Spleen (tissue), 11 donors: Measurements from ENCODE around the gene DLG2. TPM values are rescaled to one million over a fixed set of nuclear protein-coding genes. Genes with fewer than 3 reads are reported as not detected.

ENCODE experiments used
- DNase-seq: peaks from one replicate; pipeline ENCODE4 v3.0.0-alpha.2; 2020
- H3K27ac ChIP-seq, 8 donors: fragments of 200-600 bp; sonication (generic) in 7 of 8; 1 replicate in 4 of 8; 2 replicates in 4 of 8; pipeline versions ENCODE4 v1.5.0 to v1.8.0; 2016 to 2021; ENCODE audit warnings: inconsistent platforms in 4 of 8, mild to moderate bottlenecking in 4 of 8, moderate library complexity in 1 of 8
- H3K27me3 ChIP-seq, 7 donors: fragments of 200-600 bp; sonication (generic) in 6 of 7; replicated peaks in 1 of 7; 1 replicate in 4 of 7; 2 replicates in 3 of 7; pipeline versions ENCODE4 v1.5.0 to v1.8.0; 2016 to 2021; ENCODE audit warnings: inconsistent platforms in 3 of 7, mild to moderate bottlenecking in 1 of 7
- H3K36me3 ChIP-seq, 6 donors: fragments of 200-600 bp; sonication (generic) in 5 of 6; 1 replicate in 4 of 6; 2 replicates in 2 of 6; pipeline versions ENCODE4 v1.5.0 to v1.8.0; 2016 to 2021; ENCODE audit warnings: inconsistent platforms in 2 of 6
- H3K4me1 ChIP-seq, 6 donors: fragments of 200-600 bp; sonication (generic) in 5 of 6; 1 replicate in 3 of 6; 2 replicates in 3 of 6; pipeline versions ENCODE4 v1.5.0 to v1.8.0; 2016 to 2021; ENCODE audit warnings: inconsistent platforms in 3 of 6
- H3K4me3 ChIP-seq, 8 donors: fragments of 200-600 bp; sonication (generic) in 7 of 8; 1 replicate in 4 of 8; 2 replicates in 4 of 8; pipeline versions ENCODE4 v1.5.0 to v1.8.0; 2016 to 2021; ENCODE audit warnings: inconsistent platforms in 4 of 8, mild to moderate bottlenecking in 4 of 8, moderate library complexity in 2 of 8
- H3K9me3 ChIP-seq, 8 donors: fragments of 200-600 bp; sonication (generic) in 7 of 8; 1 replicate in 4 of 8; 2 replicates in 4 of 8; pipeline versions ENCODE4 v1.5.0 to v1.8.0; 2016 to 2021; ENCODE audit warnings: inconsistent platforms in 4 of 8
- CTCF ChIP-seq, 11 experiments: fragments of 200-600 bp in 7 of 11; fragments of 450-650 bp in 4 of 11; sonication (generic) in 4 of 11; IDR thresholded peaks in 8 of 11; conservative IDR thresholded peaks in 3 of 11; 1 replicate in 7 of 11; 2 replicates in 4 of 11; pipeline versions ENCODE4 v1.4.0 to v1.8.0; 2016 to 2021; ENCODE audit warnings: antibody characterized with exemption in 11 of 11, inconsistent platforms in 4 of 11, mild to moderate bottlenecking in 1 of 11
- POLR2A ChIP-seq, 3 donors: fragments of 450-650 bp; IDR thresholded peaks; one replicate each; pipeline ENCODE4 v1.5.1; 2017; ENCODE audit warnings: antibody characterized with exemption in 3 of 3, mild to moderate bottlenecking in 1 of 3
- POLR2AphosphoS5 ChIP-seq, 3 donors: sonication (generic); formaldehyde crosslinking; IDR thresholded peaks; one replicate each; pipeline ENCODE4 v1.5.1; 2017; ENCODE audit warnings: antibody characterized with exemption in 3 of 3
- WGBS, 5 donors: extraction: QIAGEN DNeasy Blood & Tissue Kit in 3 of 5; methylation state at CpG; one replicate each; pipeline versions ENCODE4 v1.1.5 to v1.1.7; 2013 to 2018; 5-methylcytosine and 5-hydroxymethylcytosine counted together
- intact Hi-C: fragments of 100-400 bp; cut with DNase I; formaldehyde crosslinking; loops from one replicate; pipeline ENCODE4 v1.15.0; 2023; ENCODE audit warnings: low total_unique reads
- polyA plus RNA-seq, 3 donors: library from polyadenylated mRNA; stranded (reverse); fragments of 200-250 nt; gene quantifications; one replicate each; pipeline ENCODE4 v1.2.1, GENCODE V29; 2013
- total RNA-seq, 7 donors: library from RNA; depleted of rRNA in 3 of 7; stranded (reverse); fragments of >200 nt in 3 of 7; fragmentation: NEBNext Ultra II Directional in 4 of 7; extraction: Animal tissue kit (Norgen Biotek cat#: 25700) in 4 of 7; gene quantifications; one replicate each; pipeline versions ENCODE4 v1.1.0 to v1.2.1, GENCODE V29; 2016 to 2021
- donor health status: healthy with polysubstance abuse.
- donor health status: DM: no; HTN: no; CAD: no; lungs with moderate emphysema.
- donor health status: DM: no; HTN: no; CAD: no.
- donor health status: Bipolar disorder and iron deficiency.
- donor health status: healthy.
- donor health status: DM: no; HTN: no; CAD: no.
- donor health status: DM: yes; HTN: yes; CAD: no.

DLG2 gene
- total and polyA plus RNA-seq, 10 donors = 0.43 to 12.7 (median 7.9) TPM

- H3K4me3 ChIP-seq = no peak overlapping the region
- no peaks in the 10 kb centered on the region for H3K9me3 ChIP-seq
- intact Hi-C loops = no loop called here
- H3K27me3 ChIP-seq = no peaks in the 10 kb centered on the region
- no peak for DNase-seq
- H3K4me1 ChIP-seq = no peaks in the 10 kb centered on the region
- no peak for TF ChIP-seq POLR2AphosphoS5 (IDR thresholded peaks at IDR 0.05)
- no peak for TF ChIP-seq POLR2A (IDR thresholded peaks at IDR 0.05)
- no peak for TF ChIP-seq CTCF (IDR thresholded peaks at IDR 0.05 in 8 of 11, conservative IDR thresholded peaks at IDR 0.05 in 3 of 11)
- H3K36me3 ChIP-seq = no peaks in the 10 kb centered on the region
- WGBS, 5 donors = 29 to 67% (median 54%) methylated on average over 1 of the region's 1 CpG
- no peak overlapping the region for H3K27ac ChIP-seq
These were observed 1245.5 kb downstream of the DLG2 start for GRCh38 chr11:84381666-84382065.

DNA sequence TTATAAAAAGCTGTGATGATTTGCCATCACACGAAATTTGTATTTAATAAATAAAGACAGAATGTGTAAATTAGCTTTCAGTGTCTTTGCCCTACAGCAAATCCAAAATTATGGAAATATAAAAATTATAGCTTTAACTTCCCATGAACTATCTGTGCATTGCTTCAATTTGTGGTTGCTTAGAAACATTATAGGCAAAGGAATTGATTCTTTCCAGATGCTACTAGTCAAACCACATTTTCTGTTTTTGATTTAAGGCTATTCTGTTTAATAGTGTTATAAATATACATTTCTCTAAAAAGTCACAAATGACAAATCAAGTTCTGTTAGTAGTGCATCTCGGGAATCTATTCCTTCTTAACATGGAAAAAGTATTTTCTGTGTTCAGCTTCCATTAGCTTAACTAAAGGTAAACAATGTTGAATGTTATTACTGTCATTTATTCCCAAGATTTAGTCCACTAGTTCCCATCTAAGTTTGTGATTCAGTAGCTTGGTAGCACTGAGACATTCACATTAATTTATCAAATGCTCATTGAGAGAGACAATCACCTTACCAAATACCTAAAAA lies 1254.7 kb downstream of the DLG2 start:
- no peak for DNase-seq
- Histone ChIP-seq H3K9me3 (no peaks in the 10 kb centered on the region), H3K27ac (no peak overlapping the region), H3K4me3 (no peak overlapping the region), H3K27me3 (no peaks in the 10 kb centered on the region), H3K4me1 (no peaks in the 10 kb centered on the region), H3K36me3 (no peaks in the 10 kb centered on the region)
- TF ChIP-seq POLR2A (IDR thresholded peaks at IDR 0.05) (no peak), POLR2AphosphoS5 (IDR thresholded peaks at IDR 0.05) (no peak), CTCF (IDR thresholded peaks at IDR 0.05 in 8 of 11, conservative IDR thresholded peaks at IDR 0.05 in 3 of 11) (no peak)
- 63 to 71% (median 67%) methylated on average over 2 of the region's 2 CpGs for WGBS, 5 donors
- intact Hi-C loops = no loop called here

GRCh38 chr11:84358034-84358433 lies 1269.1 kb downstream of the DLG2 start:
- H3K27ac ChIP-seq = no peak overlapping the region
- 60 to 76% (median 69%) methylated on average over 2 of the region's 2 CpGs for WGBS, 5 donors
- no peaks in the 10 kb centered on the region for H3K9me3 ChIP-seq
- no peak for DNase-seq
- TF ChIP-seq POLR2AphosphoS5 (IDR thresholded peaks at IDR 0.05) (no peak), POLR2A (IDR thresholded peaks at IDR 0.05) (no peak), CTCF (IDR thresholded peaks at IDR 0.05 in 8 of 11, conservative IDR thresholded peaks at IDR 0.05 in 3 of 11) (no peak)
- no peaks in the 10 kb centered on the region for H3K4me1 ChIP-seq
- intact Hi-C loops = no loop called here
- H3K4me3 ChIP-seq = no peak overlapping the region
- H3K36me3 ChIP-seq = no peaks in the 10 kb centered on the region
- H3K27me3 ChIP-seq = no peaks in the 10 kb centered on the region

- Histone ChIP-seq H3K4me1 (no peaks in the 10 kb centered on the region), H3K36me3 (no peaks in the 10 kb centered on the region), H3K4me3 (no peak overlapping the region), H3K9me3 (no peaks in the 10 kb centered on the region), H3K27me3 (no peaks in the 10 kb centered on the region), H3K27ac (no peak overlapping the region)
- DNase-seq = no peak
- intact Hi-C loops = no loop called here
- no peak for TF ChIP-seq POLR2A (IDR thresholded peaks at IDR 0.05)
- no peak for TF ChIP-seq POLR2AphosphoS5 (IDR thresholded peaks at IDR 0.05)
- no peak for TF ChIP-seq CTCF (IDR thresholded peaks at IDR 0.05 in 8 of 11, conservative IDR thresholded peaks at IDR 0.05 in 3 of 11)
These were observed 1271.2 kb downstream of the DLG2 start for GRCh38 chr11:84355911-84356310.
